ENCODE results near the gene SLC3A2.

The SLC3A2 gene

GRCh38 chr11:62921201-62921572 is 40.5 kb downstream of the SLC3A2 start, which contains the start of gene CHRM1:
TSS of gene CHRM1 (minus strand) at chr11:62921363. CDS start at chr11:62911100, 10,263 bp downstream.
- no peak within 1 kb of the TSS for H3K9ac ChIP-seq

GRCh38 chr11:62921573-62922188 is 41.0 kb downstream of the SLC3A2 start:
- no peak overlapping the region for H2AFZ ChIP-seq (ENCODE audit: low read depth)
- H3K4me3 ChIP-seq (IDR thresholded peaks at IDR 0.05; ENCODE audit: insufficient read depth, low read depth, low read length) = no peak overlapping the region
- H4K20me1 ChIP-seq (ENCODE audit: insufficient read depth) = no peaks in the 10 kb centered on the region
- no peaks in the 10 kb centered on the region for H3K79me2 ChIP-seq (ENCODE audit: insufficient read depth, low read depth)
- H3K36me3 ChIP-seq (ENCODE audit: insufficient read depth) = no peaks in the 10 kb centered on the region
- no peaks in the 10 kb centered on the region for H3K4me1 ChIP-seq (ENCODE audit: low read depth, poor library complexity, severe bottlenecking)
- no peak for TF ChIP-seq CTCF (conservative IDR thresholded peaks at IDR 0.05; ENCODE audit: low read depth, low read length)
- H3K9ac ChIP-seq = no peak overlapping the region
- no peak overlapping the region for H3K4me2 ChIP-seq
- H3K27ac ChIP-seq = no peak overlapping the region
- no peaks in the 10 kb centered on the region; the same call in 1 of the 2 replicates for H3K27me3 ChIP-seq (ENCODE audit: insufficient read depth, low read depth)

More at GRCh38 chr11:62921201-62921572, 40.5 kb downstream of the SLC3A2 start, which contains the start of gene CHRM1:
- H3K4me1 ChIP-seq (ENCODE audit: low read depth, poor library complexity, severe bottlenecking) = no peaks in the 10 kb centered on the region
- no peak within 1 kb of the TSS for H3K27ac ChIP-seq
- H3K4me2 ChIP-seq = no peak within 1 kb of the TSS
- H4K20me1 ChIP-seq (ENCODE audit: insufficient read depth) = no peaks in the 10 kb centered on the region
- H3K79me2 ChIP-seq (ENCODE audit: insufficient read depth, low read depth) = no peaks in the 10 kb centered on the region
- H2AFZ ChIP-seq (ENCODE audit: low read depth) = no peak within 1 kb of the TSS
- no peak for TF ChIP-seq CTCF (conservative IDR thresholded peaks at IDR 0.05; ENCODE audit: low read depth, low read length)
- no peaks in the 10 kb centered on the region; the same call in 1 of the 2 replicates for H3K27me3 ChIP-seq (ENCODE audit: insufficient read depth, low read depth)
- H3K4me3 ChIP-seq (IDR thresholded peaks at IDR 0.05; ENCODE audit: insufficient read depth, low read depth, low read length) = no peak within 1 kb of the TSS
- H3K36me3 ChIP-seq (ENCODE audit: insufficient read depth) = no peaks in the 10 kb centered on the region

GRCh38 chr11:62922189-62922589 is 41.5 kb downstream of the SLC3A2 start:
- TF ChIP-seq CTCF (conservative IDR thresholded peaks at IDR 0.05; ENCODE audit: low read depth, low read length) = no peak
- Histone ChIP-seq H3K27ac (no peak overlapping the region), H3K4me3 (IDR thresholded peaks at IDR 0.05; ENCODE audit: insufficient read depth, low read depth, low read length) (no peak overlapping the region), H3K79me2 (ENCODE audit: insufficient read depth, low read depth) (no peaks in the 10 kb centered on the region), H3K27me3 (ENCODE audit: insufficient read depth, low read depth) (no peaks in the 10 kb centered on the region; the same call in 1 of the 2 replicates), H2AFZ (ENCODE audit: low read depth) (no peak overlapping the region), H3K4me1 (ENCODE audit: low read depth, poor library complexity, severe bottlenecking) (no peaks in the 10 kb centered on the region), H3K9ac (no peak overlapping the region), H4K20me1 (ENCODE audit: insufficient read depth) (no peaks in the 10 kb centered on the region), H3K4me2 (no peak overlapping the region), H3K36me3 (ENCODE audit: insufficient read depth) (no peaks in the 10 kb centered on the region)

- Histone ChIP-seq H3K27me3 (ENCODE audit: insufficient read depth, low read depth) (no peaks in the 10 kb centered on the region; the same call in 1 of the 2 replicates), H2AFZ (ENCODE audit: low read depth) (no peak overlapping the region), H3K9ac (no peak overlapping the region), H3K4me2 (no peak overlapping the region), H4K20me1 (ENCODE audit: insufficient read depth) (no peaks in the 10 kb centered on the region), H3K4me3 (IDR thresholded peaks at IDR 0.05; ENCODE audit: insufficient read depth, low read depth, low read length) (no peak overlapping the region), H3K27ac (no peak overlapping the region), H3K36me3 (ENCODE audit: insufficient read depth) (no peaks in the 10 kb centered on the region), H3K79me2 (ENCODE audit: insufficient read depth, low read depth) (no peaks in the 10 kb centered on the region), H3K4me1 (ENCODE audit: low read depth, poor library complexity, severe bottlenecking) (no peaks in the 10 kb centered on the region)
- no peak for TF ChIP-seq CTCF (conservative IDR thresholded peaks at IDR 0.05; ENCODE audit: low read depth, low read length)
Measured at GRCh38 chr11:62922653-62923431, 42.1 kb downstream of the SLC3A2 start.
